ENCODE measurements around the gene DNMT3B. TPM values are rescaled to one million over a fixed set of nuclear protein-coding genes. Genes with fewer than 3 reads are reported as not detected.

Gene DNMT3B
- total RNA-seq, 2 donors from 2014 or later = 0.84 to 2.2 TPM

DNA sequence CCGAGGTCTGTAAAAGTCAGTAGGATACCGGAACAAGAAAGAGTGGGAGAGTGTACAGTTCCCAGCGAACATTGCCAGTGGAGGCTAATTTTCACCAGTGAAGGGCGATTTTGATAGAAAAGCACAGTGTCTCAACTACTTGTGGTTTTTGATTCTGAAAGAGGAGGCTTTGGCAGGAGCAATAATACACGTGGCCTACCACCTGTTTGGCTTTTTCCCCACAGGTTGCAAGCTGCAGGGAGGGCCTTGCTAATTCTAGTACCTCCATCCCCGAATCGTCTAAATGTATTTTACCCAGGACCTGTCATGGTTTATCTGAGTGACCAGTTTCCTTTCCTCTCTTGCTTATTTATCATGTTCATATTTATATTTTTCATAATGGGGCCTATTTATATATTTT lies 93.2 kb downstream of the DNMT3B start:
- peak overlapping the region; percentile 2 to 59 for H3K27ac Mint-ChIP-seq
- H3K9me3 Mint-ChIP-seq = no peaks in the 10 kb centered on the region
- ATAC-seq = no peak
- DNase-seq (ENCODE audit: low spot score in 2 of 2) = no peak
- peaks cover 0 to 11% of the 10 kb centered on the region in 2 donors for H3K36me3 Mint-ChIP-seq

DNA sequence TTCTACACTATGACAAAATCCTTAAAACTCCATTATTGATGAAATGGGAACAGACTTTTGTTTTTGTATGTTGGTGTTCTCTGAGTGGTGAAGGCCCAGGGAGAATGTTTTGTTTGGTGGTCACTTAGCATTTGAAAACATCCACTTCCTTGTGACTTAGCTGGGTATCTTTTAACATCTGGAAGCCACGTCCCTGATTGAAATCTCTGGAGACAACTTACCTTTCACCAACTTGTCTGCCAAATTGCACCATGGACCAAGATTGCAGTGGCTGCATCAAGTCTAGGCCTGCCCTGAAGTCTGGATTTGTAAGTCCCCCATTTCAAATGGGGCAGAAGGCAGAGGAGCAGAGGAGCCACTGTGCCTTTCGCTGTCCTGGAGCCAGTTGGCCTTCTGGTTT lies 96.0 kb downstream of the DNMT3B start:
- no peaks in the 10 kb centered on the region for H3K9me3 Mint-ChIP-seq
- no peak for DNase-seq (ENCODE audit: low spot score in 2 of 2)
- H3K27ac Mint-ChIP-seq = peak overlapping the region in 1 of 2 donors; percentile 43
- H3K36me3 Mint-ChIP-seq = peaks cover 0 to 7% of the 10 kb centered on the region in 2 donors
- no peak for ATAC-seq

Other genes starting within 250 kb of the DNMT3B start
- 10 to 100 TPM; 21.2 to 30.7 TPM for gene NOL4L, start 177.1 kb upstream of the DNMT3B start, total RNA-seq
- under 1 TPM in 1 of 2 donors, not detected in 1; 0.10 TPM for gene C20orf203, start 88.4 kb upstream of the DNMT3B start, total RNA-seq
- 10 to 100 TPM; 20.9 to 35.4 TPM for gene COMMD7, start 18.9 kb upstream of the DNMT3B start, total RNA-seq
- gene MAPRE1, start 57.6 kb downstream of the DNMT3B start, total RNA-seq = 100 to 1,000 TPM; 106 to 142 TPM
- under 1 TPM; 0.52 to 0.70 TPM for gene EFCAB8, start 96.5 kb downstream of the DNMT3B start, total RNA-seq
- gene SUN5, start 242.0 kb downstream of the DNMT3B start, total RNA-seq = not detected
- not detected for gene BPIFB2, start 245.3 kb downstream of the DNMT3B start, total RNA-seq

Data from activated naive CD4-positive, alpha-beta T cell treated with anti-CD3 and anti-CD28 coated beads, Interleukin-2, amount 50 U/mL, for 72 hours (primary cell).